ENCODE results near the gene MBD5. TPM values are rescaled to one million over a fixed set of nuclear protein-coding genes. Genes with fewer than 3 reads are reported as not detected.

The MBD5 gene
- total and polyA plus RNA-seq, 11 donors, result 6.8 to 44.4 (median 24.9) TPM

DNA sequence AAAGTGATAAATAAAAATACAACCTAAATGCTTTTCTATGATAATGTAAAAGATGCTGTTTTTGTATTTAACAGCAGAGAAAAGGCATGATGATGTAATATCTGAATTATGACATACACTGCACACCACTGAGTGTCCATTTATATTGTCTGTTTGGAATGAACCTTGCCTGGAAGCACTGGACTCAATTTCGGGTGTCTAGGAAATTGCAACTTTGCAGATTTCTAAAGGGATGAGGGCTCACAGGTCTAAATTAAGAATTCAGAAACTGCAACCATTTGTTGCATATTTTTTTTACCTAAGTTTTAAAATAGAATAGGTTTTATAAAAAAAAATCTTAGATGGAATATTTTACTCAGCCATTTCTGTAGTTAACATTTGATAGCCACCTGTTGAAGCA is 492.5 kb downstream of the MBD5 start:
- ATAC-seq, result no peak
- TF ChIP-seq, protein P1, sequence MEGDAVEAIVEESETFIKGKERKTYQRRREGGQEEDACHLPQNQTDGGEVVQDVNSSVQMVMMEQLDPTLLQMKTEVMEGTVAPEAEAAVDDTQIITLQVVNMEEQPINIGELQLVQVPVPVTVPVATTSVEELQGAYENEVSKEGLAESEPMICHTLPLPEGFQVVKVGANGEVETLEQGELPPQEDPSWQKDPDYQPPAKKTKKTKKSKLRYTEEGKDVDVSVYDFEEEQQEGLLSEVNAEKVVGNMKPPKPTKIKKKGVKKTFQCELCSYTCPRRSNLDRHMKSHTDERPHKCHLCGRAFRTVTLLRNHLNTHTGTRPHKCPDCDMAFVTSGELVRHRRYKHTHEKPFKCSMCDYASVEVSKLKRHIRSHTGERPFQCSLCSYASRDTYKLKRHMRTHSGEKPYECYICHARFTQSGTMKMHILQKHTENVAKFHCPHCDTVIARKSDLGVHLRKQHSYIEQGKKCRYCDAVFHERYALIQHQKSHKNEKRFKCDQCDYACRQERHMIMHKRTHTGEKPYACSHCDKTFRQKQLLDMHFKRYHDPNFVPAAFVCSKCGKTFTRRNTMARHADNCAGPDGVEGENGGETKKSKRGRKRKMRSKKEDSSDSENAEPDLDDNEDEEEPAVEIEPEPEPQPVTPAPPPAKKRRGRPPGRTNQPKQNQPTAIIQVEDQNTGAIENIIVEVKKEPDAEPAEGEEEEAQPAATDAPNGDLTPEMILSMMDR (IDR thresholded peaks at IDR 0.05), result no peak
- no peak for TF ChIP-seq POLR2A (IDR thresholded peaks at IDR 0.05)
- H3K9me3 ChIP-seq, result no peaks in the 10 kb centered on the region
- no peaks in the 10 kb centered on the region for H3K27me3 ChIP-seq
- peaks cover 0 to 15% (median 0%) of the 10 kb centered on the region in 9 donors for H3K36me3 ChIP-seq
- peaks cover 0 to 17% (median 7%) of the 10 kb centered on the region in 12 donors for H3K4me1 ChIP-seq
- intact Hi-C loops (cut with DNase I), result loop anchor here in 2 of 10 donors (5.0 kb wide), 2 partner anchors 521 to 576 kb away; no protein-coding TSS in a partner anchor
- H3K27ac ChIP-seq, result no peak overlapping the region
- no peak overlapping the region for H3K4me3 ChIP-seq
- 91 to 97% (median 94%) methylated on average over 1 of the region's 1 CpG for WGBS, 4 donors
- no peak for DNase-seq

DNA sequence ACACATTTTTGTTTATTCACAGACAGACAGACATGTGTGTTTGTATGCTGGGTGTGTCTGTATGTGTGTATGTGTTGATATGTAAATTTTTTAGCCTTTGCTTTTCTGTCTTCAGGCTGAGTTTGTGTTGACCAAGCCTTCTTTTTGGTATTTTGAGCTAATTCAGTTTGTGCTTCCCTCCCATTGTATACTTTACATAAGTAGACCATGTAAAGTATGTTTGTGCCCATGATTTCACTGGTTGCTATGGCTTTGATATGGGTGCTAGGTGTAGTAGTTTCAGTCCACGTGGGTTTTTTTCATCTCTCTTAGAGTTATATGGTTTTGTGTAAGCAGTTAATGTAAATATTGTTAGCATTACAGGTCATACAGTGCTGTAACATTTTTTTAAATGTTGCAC is 494.2 kb downstream of the MBD5 start:
- no peak for ATAC-seq
- WGBS, 4 donors, result 89 to 100% (median 94%) methylated on average over 1 of the region's 1 CpG
- TF ChIP-seq, protein P1 (IDR thresholded peaks at IDR 0.05), result no peak
- no peak for TF ChIP-seq POLR2A (IDR thresholded peaks at IDR 0.05)

DNA sequence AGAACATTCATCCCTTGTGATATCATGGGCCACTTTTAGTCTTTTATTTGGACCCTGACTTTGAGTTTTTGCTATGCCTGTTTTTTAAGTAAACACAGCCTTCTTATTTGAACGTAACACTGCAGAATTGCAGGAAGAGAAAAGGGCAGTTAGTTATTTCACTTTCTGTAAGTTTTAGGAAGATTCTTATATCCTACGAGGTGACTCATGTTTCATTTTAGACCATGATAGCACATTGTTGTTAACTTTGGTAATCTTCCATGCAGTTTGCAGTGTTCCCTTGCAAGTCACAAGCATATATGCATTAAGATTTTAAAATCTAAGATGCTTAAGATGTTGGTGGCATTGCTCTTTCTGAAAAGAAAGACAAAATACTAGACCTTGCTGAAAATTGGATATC is 495.1 kb downstream of the MBD5 start:
- H3K36me3 ChIP-seq, result peaks cover 0 to 15% (median 0%) of the 10 kb centered on the region in 9 donors
- no peak for DNase-seq
- intact Hi-C loops (cut with DNase I), result no loop called here
- H3K9me3 ChIP-seq, result no peaks in the 10 kb centered on the region
- WGBS, 4 donors, result 84 to 93% (median 89%) methylated on average over 2 of the region's 2 CpGs
- H3K27me3 ChIP-seq, result no peaks in the 10 kb centered on the region
- no peak overlapping the region for H3K27ac ChIP-seq
- no peak overlapping the region for H3K4me3 ChIP-seq
- no peak for ATAC-seq
- H3K4me1 ChIP-seq, result peaks cover 0 to 2% (median 0%) of the 10 kb centered on the region in 12 donors
- TF ChIP-seq POLR2A (IDR thresholded peaks at IDR 0.05), result no peak
- TF ChIP-seq, protein P1 (IDR thresholded peaks at IDR 0.05), result no peak

More for the DNA sequence above, 494.2 kb downstream of the MBD5 start:
- no peak overlapping the region for H3K27ac ChIP-seq
- intact Hi-C loops (cut with DNase I), result no loop called here
- no peak overlapping the region for H3K4me3 ChIP-seq
- DNase-seq, result no peak
- H3K9me3 ChIP-seq, result no peaks in the 10 kb centered on the region
- H3K4me1 ChIP-seq, result peaks cover 0 to 6% (median 0%) of the 10 kb centered on the region in 12 donors
- peaks cover 0 to 15% (median 0%) of the 10 kb centered on the region in 9 donors for H3K36me3 ChIP-seq
- no peaks in the 10 kb centered on the region for H3K27me3 ChIP-seq

DNA sequence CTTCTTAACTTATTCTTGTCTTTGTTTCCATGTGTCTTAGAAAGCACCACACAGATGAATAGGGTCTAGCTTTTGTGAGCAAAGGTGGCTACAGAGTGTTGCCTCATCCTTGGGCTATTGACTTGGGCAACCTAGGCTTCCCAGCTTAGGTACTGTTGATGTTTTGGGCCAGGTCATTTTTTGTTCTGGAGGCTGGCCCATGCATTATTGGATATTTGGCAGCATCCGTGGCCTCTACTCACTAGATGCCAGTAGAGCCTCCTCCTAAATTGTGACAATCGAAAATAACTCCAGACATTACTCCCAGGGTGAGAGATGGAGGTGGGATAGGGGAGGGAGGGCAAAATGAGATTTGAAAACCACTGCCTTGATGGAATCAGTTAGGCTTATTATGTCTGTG is 496.4 kb downstream of the MBD5 start:
- Histone ChIP-seq H3K27me3 (no peaks in the 10 kb centered on the region), H3K4me1 (no peaks in the 10 kb centered on the region), H3K4me3 (no peak overlapping the region), H3K36me3 (peaks cover 0 to 11% (median 0%) of the 10 kb centered on the region in 9 donors), H3K9me3 (no peaks in the 10 kb centered on the region), H3K27ac (no peak overlapping the region)
- DNase-seq (no peak), ATAC-seq (no peak)
- WGBS, 4 donors, result 93 to 100% (median 96%) methylated on average over 2 of the region's 2 CpGs
- intact Hi-C loops (cut with DNase I), result no loop called here
- TF ChIP-seq, protein P1 (IDR thresholded peaks at IDR 0.05), result no peak
- TF ChIP-seq POLR2A (IDR thresholded peaks at IDR 0.05), result no peak
